ENCODE data around the gene MARCHF3. TPM values are rescaled to one million over a fixed set of nuclear protein-coding genes. Genes with fewer than 3 reads are reported as not detected.

The MARCHF3 gene
- total RNA-seq, 4 donors from 2014 or later: 6.2 to 11.9 (median 8.1) TPM

DNA sequence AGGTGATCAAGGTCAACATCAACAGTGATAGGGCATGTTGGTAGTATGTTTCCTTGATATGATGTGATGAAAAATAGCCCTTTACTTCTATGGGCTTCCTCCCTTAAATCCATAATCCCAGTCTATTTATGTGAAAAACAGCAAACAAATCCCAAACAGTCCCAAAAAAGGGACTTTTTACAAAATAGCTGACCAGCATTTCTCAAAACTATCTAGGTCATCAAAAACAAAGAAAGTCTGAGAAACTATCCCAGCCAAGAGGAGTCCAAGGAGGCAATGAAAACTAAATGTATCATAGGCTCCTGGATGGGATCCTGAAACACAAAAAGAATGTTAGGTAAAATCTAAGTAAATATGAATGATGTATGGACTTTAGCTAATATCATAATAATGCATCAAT, 71.2 kb downstream of the MARCHF3 start:
- Histone ChIP-seq H3K4me1 (no peaks in the 10 kb centered on the region), H3K4me3 (no peak overlapping the region), H3K27me3 (no peaks in the 10 kb centered on the region), H3K9me3 (no peaks in the 10 kb centered on the region), H3K27ac (no peak overlapping the region), H3K36me3 (no peaks in the 10 kb centered on the region)
- no peak for DNase-seq
- TF ChIP-seq, protein P1, sequence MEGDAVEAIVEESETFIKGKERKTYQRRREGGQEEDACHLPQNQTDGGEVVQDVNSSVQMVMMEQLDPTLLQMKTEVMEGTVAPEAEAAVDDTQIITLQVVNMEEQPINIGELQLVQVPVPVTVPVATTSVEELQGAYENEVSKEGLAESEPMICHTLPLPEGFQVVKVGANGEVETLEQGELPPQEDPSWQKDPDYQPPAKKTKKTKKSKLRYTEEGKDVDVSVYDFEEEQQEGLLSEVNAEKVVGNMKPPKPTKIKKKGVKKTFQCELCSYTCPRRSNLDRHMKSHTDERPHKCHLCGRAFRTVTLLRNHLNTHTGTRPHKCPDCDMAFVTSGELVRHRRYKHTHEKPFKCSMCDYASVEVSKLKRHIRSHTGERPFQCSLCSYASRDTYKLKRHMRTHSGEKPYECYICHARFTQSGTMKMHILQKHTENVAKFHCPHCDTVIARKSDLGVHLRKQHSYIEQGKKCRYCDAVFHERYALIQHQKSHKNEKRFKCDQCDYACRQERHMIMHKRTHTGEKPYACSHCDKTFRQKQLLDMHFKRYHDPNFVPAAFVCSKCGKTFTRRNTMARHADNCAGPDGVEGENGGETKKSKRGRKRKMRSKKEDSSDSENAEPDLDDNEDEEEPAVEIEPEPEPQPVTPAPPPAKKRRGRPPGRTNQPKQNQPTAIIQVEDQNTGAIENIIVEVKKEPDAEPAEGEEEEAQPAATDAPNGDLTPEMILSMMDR (IDR thresholded peaks at IDR 0.05): no peak
- no peak for TF ChIP-seq POLR2A (IDR thresholded peaks at IDR 0.05)
- intact Hi-C loops (cut with DNase I; ENCODE audit: low total_unique reads): no loop called here

DNA sequence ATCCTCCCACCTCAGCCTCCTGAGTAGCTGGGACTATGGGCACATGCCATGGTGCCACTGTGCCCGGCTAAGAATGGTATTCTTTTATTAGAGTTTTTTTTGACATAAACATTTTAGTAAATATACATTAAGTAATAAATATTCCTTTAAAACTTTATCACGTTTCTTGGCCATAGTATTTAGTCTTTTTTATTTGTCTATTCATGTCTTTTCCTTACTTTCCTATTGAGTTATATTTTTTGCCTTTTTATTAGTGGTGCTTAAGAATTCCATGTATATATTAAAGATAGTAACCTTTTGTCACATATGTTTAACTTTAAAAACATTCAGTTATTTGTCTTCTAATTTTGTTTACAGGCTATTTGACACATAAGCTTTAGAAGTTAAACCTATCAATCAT, 73.4 kb downstream of the MARCHF3 start:
- TF ChIP-seq, protein P1 (IDR thresholded peaks at IDR 0.05): no peak
- no peak for TF ChIP-seq POLR2A (IDR thresholded peaks at IDR 0.05)
- DNase-seq: no peak
- no peaks in the 10 kb centered on the region for H3K27me3 ChIP-seq
- no peak overlapping the region for H3K4me3 ChIP-seq
- intact Hi-C loops (cut with DNase I; ENCODE audit: low total_unique reads): no loop called here
- H3K9me3 ChIP-seq: no peaks in the 10 kb centered on the region
- no peaks in the 10 kb centered on the region for H3K36me3 ChIP-seq
- no peak overlapping the region for H3K27ac ChIP-seq
- H3K4me1 ChIP-seq: no peaks in the 10 kb centered on the region

DNA sequence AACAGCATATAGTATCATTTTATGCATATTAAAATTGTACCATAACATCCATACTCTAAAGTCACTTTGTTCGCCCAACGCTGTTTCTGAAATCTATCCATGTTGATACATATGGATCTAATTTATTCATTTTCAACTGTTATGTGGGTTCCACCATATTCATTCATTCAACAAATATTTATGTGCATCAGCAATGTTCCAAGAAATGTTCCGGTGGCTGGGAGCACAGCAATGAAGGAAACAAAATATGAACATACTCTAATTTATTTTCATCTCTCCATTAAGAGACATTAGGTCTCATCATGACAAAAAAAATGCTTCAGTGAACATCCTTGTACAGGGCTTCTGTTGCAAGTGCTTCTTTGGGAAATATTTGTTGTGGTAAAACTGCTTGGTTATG, 75.4 kb downstream of the MARCHF3 start:
- H3K4me3 ChIP-seq: no peak overlapping the region
- no peaks in the 10 kb centered on the region for H3K9me3 ChIP-seq
- no peak for TF ChIP-seq POLR2A (IDR thresholded peaks at IDR 0.05)
- TF ChIP-seq, protein P1 (IDR thresholded peaks at IDR 0.05): no peak
- H3K27ac ChIP-seq: no peak overlapping the region
- no peaks in the 10 kb centered on the region for H3K36me3 ChIP-seq
- intact Hi-C loops (cut with DNase I; ENCODE audit: low total_unique reads): no loop called here
- H3K4me1 ChIP-seq: no peaks in the 10 kb centered on the region
- no peak for DNase-seq
- H3K27me3 ChIP-seq: no peaks in the 10 kb centered on the region

DNA sequence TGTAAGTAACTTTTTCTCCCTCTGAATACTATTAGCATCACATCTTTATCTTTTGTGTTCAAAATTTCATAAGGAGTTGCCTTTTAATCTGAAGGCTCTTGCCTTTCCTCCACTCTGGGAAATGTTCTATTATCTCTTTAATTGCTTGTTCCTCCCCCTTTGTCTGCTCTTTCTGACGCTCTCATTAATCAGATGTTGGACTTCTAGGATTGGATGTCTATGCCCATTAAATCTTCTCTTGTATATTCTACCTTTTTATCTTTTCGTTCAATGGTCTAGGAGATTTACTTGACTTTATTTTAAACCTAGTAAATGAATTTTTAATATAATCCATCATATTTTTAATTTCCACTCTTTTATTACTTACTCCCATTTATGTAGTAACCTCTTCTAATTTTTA, 76.7 kb downstream of the MARCHF3 start:
- TF ChIP-seq, protein P1 (IDR thresholded peaks at IDR 0.05): no peak
- TF ChIP-seq POLR2A (IDR thresholded peaks at IDR 0.05): no peak
- H3K27ac ChIP-seq: no peak overlapping the region
- no peaks in the 10 kb centered on the region for H3K36me3 ChIP-seq
- H3K4me3 ChIP-seq: no peak overlapping the region
- H3K4me1 ChIP-seq: no peaks in the 10 kb centered on the region
- H3K27me3 ChIP-seq: no peaks in the 10 kb centered on the region
- H3K9me3 ChIP-seq: no peaks in the 10 kb centered on the region
- intact Hi-C loops (cut with DNase I; ENCODE audit: low total_unique reads): no loop called here
- DNase-seq: no peak

DNA sequence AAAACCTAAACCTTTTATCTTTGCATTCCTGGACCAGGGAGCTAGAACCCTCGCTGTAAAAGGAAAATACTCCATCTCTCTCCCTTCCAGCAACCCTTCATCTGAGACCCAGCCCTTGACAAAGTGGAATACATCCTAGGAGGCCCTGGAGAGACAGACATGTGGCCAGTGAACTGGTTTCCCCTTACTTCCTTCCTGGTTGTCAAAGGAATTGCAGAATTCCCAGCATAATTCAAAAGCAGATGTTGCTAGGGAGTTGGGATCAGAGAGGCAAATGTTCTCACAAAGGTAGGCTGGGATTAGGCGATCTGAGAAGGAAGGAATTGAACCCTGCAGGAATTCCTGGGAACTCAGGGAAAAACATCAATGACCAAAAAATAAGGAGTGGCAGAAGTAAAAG, 80.9 kb downstream of the MARCHF3 start:
- Histone ChIP-seq H3K4me3 (no peak overlapping the region), H3K9me3 (no peaks in the 10 kb centered on the region), H3K4me1 (no peaks in the 10 kb centered on the region), H3K27ac (no peak overlapping the region), H3K27me3 (no peaks in the 10 kb centered on the region), H3K36me3 (no peaks in the 10 kb centered on the region)
- no peak for TF ChIP-seq POLR2A (IDR thresholded peaks at IDR 0.05)
- TF ChIP-seq, protein P1 (IDR thresholded peaks at IDR 0.05): no peak
- intact Hi-C loops (cut with DNase I; ENCODE audit: low total_unique reads): no loop called here
- DNase-seq: no peak
